Activated naive CD4-positive, alpha-beta T cell treated with anti-CD3 and anti-CD28 coated beads, Interleukin-2, amount 50 U/mL, for 24 hours (primary cell): Measurements from ENCODE around the gene GPC5.
"Not testable (repeated sequence)": the region's sequence is repeated elsewhere in the genome, so short reads cannot be mapped to it uniquely, and the experiment has no call there.

Experiments used
- H3K27ac Mint-ChIP-seq: one replicate; pipeline ENCODE4 v1.8.0; 2021; ENCODE audit warnings: mild to moderate bottlenecking, mixed read lengths
- H3K27me3 Mint-ChIP-seq: one replicate; pipeline ENCODE4 v1.8.0; 2021; ENCODE audit warnings: mixed read lengths
- H3K36me3 Mint-ChIP-seq: one replicate; pipeline ENCODE4 v1.8.0; 2021; ENCODE audit warnings: mixed read lengths
- H3K4me1 Mint-ChIP-seq: one replicate; pipeline ENCODE4 v1.8.0; 2021; ENCODE audit warnings: mixed read lengths
- H3K4me3 Mint-ChIP-seq: one replicate; pipeline ENCODE4 v1.8.0; 2021; ENCODE audit warnings: mild to moderate bottlenecking, mixed read lengths
- H3K9me3 Mint-ChIP-seq: one replicate; pipeline ENCODE4 v1.8.0; 2021; ENCODE audit warnings: mixed read lengths

The GPC5 gene

DNA sequence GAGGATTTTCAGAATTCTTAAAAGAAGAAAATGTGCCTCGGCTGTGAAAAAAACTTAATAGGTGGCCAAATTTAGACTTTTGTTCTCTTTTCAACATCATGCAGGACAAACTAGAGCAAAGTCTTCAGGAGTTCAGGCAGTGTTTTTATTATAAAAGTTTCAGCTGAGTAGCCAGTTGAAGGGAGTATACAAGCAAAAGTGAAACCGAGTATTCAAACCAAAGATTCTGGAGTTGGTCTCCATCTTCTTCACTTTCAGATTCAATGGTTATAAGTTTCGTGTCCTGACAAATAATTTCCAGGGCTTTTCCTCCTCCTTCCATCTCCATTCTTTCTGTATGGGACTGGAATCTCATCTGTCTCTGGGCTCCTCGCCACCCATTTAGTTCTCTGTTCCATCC lies 379.7 kb downstream of the GPC5 start:
- Mint-ChIP-seq H3K4me3 (no peak overlapping the region), H3K36me3 (no peaks in the 10 kb centered on the region), H3K27me3 (no peaks in the 10 kb centered on the region), H3K27ac (no peak overlapping the region), H3K4me1 (no peaks in the 10 kb centered on the region), H3K9me3 (no peaks in the 10 kb centered on the region)

DNA sequence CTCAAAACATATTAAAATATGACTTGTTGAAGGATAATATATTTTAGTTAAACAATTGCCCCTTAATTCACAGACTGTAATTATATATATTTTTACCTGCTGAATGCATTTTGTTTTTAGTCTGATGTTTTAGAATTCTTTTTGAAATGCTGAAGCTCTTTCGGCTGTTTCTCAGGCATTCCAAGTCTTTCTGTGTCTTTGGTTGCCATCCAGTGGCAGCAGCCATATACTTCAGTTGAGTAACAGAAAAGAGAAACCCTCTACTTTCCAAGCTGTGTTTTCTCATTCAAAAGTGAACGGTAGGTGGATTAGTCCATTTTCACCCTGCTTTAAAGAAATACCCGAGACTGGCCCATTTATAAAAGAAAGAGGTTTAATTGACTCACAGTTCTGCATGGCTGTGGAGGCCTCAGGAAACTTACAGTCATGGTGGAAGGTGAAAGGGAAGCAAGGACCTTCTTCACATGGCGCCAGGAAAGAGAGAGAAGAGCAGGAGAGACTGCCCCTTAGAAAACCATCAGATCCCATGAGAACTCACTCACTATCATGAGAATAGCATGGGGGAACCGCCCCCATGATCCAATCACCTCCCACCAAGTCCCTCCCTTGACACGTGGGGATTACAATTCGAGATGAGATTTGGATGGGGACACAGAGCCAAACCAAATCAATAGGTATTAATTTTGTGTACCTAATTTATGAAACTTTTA lies 383.7 kb downstream of the GPC5 start:
- not testable (repeated sequence) for H3K27me3 Mint-ChIP-seq, H3K4me1 Mint-ChIP-seq, H3K36me3 Mint-ChIP-seq, H3K27ac Mint-ChIP-seq, H3K4me3 Mint-ChIP-seq, H3K9me3 Mint-ChIP-seq

DNA sequence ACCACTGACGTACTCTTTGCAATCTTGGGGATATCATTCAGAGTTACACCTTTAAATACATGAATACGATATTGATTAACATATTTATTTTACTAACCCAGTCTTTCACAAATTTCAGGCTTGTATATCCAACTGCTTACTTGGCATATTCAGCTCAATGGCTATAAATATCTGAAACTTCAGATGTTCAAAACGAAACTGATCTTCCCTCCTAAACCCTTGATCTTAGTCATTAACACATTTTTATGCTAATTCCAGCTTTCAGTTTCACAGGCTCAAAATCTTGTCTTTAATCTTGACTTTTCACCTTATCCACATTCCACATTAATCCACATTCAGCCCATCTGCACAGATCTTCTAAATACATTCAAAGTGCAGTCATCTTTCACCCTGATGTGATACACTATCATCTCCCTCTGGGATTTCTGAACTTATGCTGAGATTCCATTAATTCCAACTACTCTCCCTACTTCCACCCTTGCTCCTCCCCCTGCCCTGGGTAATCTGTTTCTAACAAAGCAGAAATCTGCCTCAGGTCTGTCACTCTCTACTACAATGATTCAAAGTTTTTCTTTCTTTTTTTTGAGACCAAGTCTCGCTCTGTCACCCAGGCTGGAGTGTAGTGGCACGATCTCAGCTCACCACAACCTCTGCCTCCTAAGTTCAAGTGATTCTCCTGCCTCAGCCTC lies 387.2 kb downstream of the GPC5 start:
- Mint-ChIP-seq H3K9me3 (no peaks in the 10 kb centered on the region), H3K4me3 (no peak overlapping the region), H3K4me1 (no peaks in the 10 kb centered on the region), H3K27ac (no peak overlapping the region), H3K36me3 (no peaks in the 10 kb centered on the region), H3K27me3 (no peaks in the 10 kb centered on the region)

- no peak overlapping the region for H3K27ac Mint-ChIP-seq
- H3K36me3 Mint-ChIP-seq = no peaks in the 10 kb centered on the region
- H3K4me3 Mint-ChIP-seq = no peak overlapping the region
- H3K4me1 Mint-ChIP-seq = no peaks in the 10 kb centered on the region
- no peaks in the 10 kb centered on the region for H3K9me3 Mint-ChIP-seq
- H3K27me3 Mint-ChIP-seq = no peaks in the 10 kb centered on the region
Observed at GRCh38 chr13:91792054-91792453, 393.6 kb downstream of the GPC5 start.

GRCh38 chr13:91797567-91797966 lies 399.1 kb downstream of the GPC5 start:
- Mint-ChIP-seq H3K4me1 (no peaks in the 10 kb centered on the region), H3K9me3 (no peaks in the 10 kb centered on the region), H3K27me3 (no peaks in the 10 kb centered on the region), H3K27ac (no peak overlapping the region), H3K36me3 (no peaks in the 10 kb centered on the region), H3K4me3 (no peak overlapping the region)

GRCh38 chr13:91798338-91798737 lies 399.9 kb downstream of the GPC5 start:
- H3K9me3 Mint-ChIP-seq, H3K27ac Mint-ChIP-seq, H3K36me3 Mint-ChIP-seq, H3K27me3 Mint-ChIP-seq, H3K4me1 Mint-ChIP-seq, H3K4me3 Mint-ChIP-seq: not testable (repeated sequence)

- not testable (repeated sequence) for H3K4me3 Mint-ChIP-seq, H3K4me1 Mint-ChIP-seq, H3K27me3 Mint-ChIP-seq, H3K36me3 Mint-ChIP-seq, H3K9me3 Mint-ChIP-seq, H3K27ac Mint-ChIP-seq
Observed at GRCh38 chr13:91801772-91802171, 403.4 kb downstream of the GPC5 start.

DNA sequence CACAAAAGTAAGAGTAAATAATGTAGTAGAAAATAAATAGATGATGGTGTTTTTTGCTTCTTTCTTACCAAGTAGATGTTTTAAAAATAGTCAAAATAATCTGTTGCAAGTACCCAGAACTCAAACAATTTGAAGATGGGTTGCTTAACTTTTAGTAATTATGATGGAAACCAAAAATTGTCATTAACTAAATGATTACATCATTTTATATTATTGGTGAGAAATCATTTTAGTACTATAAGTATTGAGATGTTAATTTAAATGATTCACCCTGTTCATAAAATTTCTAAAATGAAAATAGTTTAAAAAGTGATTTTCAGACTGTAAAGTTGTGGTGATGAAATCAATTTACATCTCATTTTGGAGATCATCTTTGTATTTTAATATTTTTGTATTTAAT lies 404.5 kb downstream of the GPC5 start:
- no peak overlapping the region for H3K27ac Mint-ChIP-seq
- no peaks in the 10 kb centered on the region for H3K27me3 Mint-ChIP-seq
- no peak overlapping the region for H3K4me3 Mint-ChIP-seq
- no peaks in the 10 kb centered on the region for H3K9me3 Mint-ChIP-seq
- H3K36me3 Mint-ChIP-seq = no peaks in the 10 kb centered on the region
- H3K4me1 Mint-ChIP-seq = no peaks in the 10 kb centered on the region

DNA sequence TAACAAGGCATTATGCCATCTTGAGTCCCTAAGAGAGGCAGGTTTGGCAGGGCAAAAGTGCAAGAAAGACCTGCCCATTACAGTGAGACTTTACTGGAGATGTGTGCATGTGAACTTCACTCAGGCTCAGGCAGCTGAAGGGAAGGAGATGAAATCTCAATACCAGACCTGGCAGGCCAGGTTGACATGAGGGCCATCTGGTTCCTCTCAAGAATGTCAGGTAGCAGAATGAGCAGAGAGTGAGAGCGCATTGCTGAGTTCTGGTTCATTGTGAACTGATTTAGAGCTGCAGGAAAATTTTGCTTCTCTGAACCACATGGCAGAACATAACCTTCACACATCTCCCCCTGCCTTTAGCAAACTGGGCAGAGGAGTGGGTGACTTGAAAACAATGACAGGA lies 406.3 kb downstream of the GPC5 start:
- H3K4me3 Mint-ChIP-seq = no peak overlapping the region
- H3K36me3 Mint-ChIP-seq = no peaks in the 10 kb centered on the region
- H3K4me1 Mint-ChIP-seq = no peaks in the 10 kb centered on the region
- H3K9me3 Mint-ChIP-seq = no peaks in the 10 kb centered on the region
- no peak overlapping the region for H3K27ac Mint-ChIP-seq
- no peaks in the 10 kb centered on the region for H3K27me3 Mint-ChIP-seq

GRCh38 chr13:91805605-91806004 lies 407.2 kb downstream of the GPC5 start:
- Mint-ChIP-seq H3K36me3 (no peaks in the 10 kb centered on the region), H3K4me3 (no peak overlapping the region), H3K27me3 (no peaks in the 10 kb centered on the region), H3K4me1 (no peaks in the 10 kb centered on the region), H3K27ac (no peak overlapping the region), H3K9me3 (no peaks in the 10 kb centered on the region)

DNA sequence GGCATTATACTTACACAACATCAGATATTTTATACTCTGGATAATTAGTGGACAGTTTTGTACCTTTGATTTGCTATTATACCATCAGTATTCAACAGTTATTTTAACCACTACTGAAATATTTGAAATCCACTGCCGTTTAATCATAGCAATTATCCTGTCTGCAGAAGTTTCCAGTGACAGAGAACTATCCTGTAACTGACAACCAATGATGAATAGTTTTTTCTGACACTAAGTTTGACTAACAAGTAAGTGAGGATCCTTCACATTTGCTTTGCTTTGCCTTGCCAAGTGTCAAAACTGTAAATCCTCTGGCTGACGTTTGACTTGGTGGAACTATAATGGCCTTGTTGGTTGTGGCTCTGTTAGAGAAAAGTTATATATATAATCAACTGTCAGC lies 410.7 kb downstream of the GPC5 start:
- no peak overlapping the region for H3K4me3 Mint-ChIP-seq
- no peaks in the 10 kb centered on the region for H3K36me3 Mint-ChIP-seq
- no peaks in the 10 kb centered on the region for H3K4me1 Mint-ChIP-seq
- no peaks in the 10 kb centered on the region for H3K9me3 Mint-ChIP-seq
- H3K27me3 Mint-ChIP-seq = no peaks in the 10 kb centered on the region
- no peak overlapping the region for H3K27ac Mint-ChIP-seq

DNA sequence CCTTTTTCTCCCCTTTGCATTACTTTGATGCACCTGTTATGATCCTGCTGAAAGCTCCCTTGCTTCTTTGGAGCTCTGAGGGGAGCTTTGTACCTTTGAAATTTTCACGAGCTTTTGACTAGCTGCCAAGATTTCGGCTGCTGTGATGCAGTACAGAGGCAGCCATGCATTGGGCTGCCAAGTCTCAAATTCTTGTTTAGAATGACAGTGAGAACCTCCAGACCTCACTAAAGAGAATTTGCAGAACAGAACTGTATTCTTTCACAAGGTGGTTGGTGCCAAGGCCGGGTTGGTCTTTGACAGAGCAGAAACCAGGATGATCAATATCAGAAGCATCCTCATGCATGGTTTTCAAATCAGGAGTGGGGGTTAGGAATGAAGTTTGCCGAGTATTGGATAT lies 414.8 kb downstream of the GPC5 start:
- Mint-ChIP-seq H3K9me3 (no peaks in the 10 kb centered on the region), H3K36me3 (no peaks in the 10 kb centered on the region), H3K4me1 (no peaks in the 10 kb centered on the region), H3K4me3 (no peak overlapping the region), H3K27ac (no peak overlapping the region), H3K27me3 (no peaks in the 10 kb centered on the region)

DNA sequence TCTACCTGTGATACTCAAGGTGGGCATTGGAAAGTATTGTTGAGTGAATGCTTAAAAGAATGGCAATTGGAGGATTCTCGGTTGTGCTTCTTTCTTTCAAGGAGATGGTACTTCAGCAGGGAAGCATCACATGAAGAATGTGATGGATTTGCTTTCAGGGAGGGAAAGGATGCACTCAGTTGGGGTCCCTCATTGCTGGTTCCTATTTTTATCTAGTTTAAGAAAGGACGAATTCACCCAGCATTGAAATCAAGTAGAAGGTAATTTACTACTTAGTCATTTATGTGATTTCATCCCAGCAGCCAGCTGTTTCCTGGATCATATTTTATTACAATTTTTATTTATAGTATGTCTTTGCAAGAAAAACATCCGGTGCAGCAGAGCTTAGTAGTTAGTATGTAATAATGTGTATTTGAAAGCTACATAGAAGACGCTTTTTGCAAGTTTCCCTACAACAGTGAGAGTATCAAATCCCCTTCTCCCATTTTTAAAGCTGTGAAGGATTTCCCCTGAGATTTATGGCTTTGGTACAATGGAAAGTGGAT lies 417.9 kb downstream of the GPC5 start:
- H3K4me3 Mint-ChIP-seq = no peak overlapping the region
- H3K27ac Mint-ChIP-seq = no peak overlapping the region
- H3K4me1 Mint-ChIP-seq = no peaks in the 10 kb centered on the region
- H3K27me3 Mint-ChIP-seq = no peaks in the 10 kb centered on the region
- no peaks in the 10 kb centered on the region for H3K9me3 Mint-ChIP-seq
- no peaks in the 10 kb centered on the region for H3K36me3 Mint-ChIP-seq

GRCh38 chr13:91817250-91817649 lies 418.8 kb downstream of the GPC5 start:
- no peaks in the 10 kb centered on the region for H3K36me3 Mint-ChIP-seq
- no peaks in the 10 kb centered on the region for H3K4me1 Mint-ChIP-seq
- H3K27me3 Mint-ChIP-seq = no peaks in the 10 kb centered on the region
- no peak overlapping the region for H3K4me3 Mint-ChIP-seq
- H3K9me3 Mint-ChIP-seq = no peaks in the 10 kb centered on the region
- H3K27ac Mint-ChIP-seq = no peak overlapping the region

- Mint-ChIP-seq H3K27me3 (no peaks in the 10 kb centered on the region), H3K9me3 (peaks cover 3% of the 10 kb centered on the region), H3K4me1 (no peaks in the 10 kb centered on the region), H3K4me3 (no peak overlapping the region), H3K36me3 (no peaks in the 10 kb centered on the region), H3K27ac (no peak overlapping the region)
Observed at GRCh38 chr13:91824416-91824815, 426.0 kb downstream of the GPC5 start.

GRCh38 chr13:91825516-91825915 lies 427.1 kb downstream of the GPC5 start:
- Mint-ChIP-seq H3K36me3 (no peaks in the 10 kb centered on the region), H3K27me3 (no peaks in the 10 kb centered on the region), H3K4me3 (no peak overlapping the region), H3K27ac (no peak overlapping the region), H3K9me3 (peaks cover 6% of the 10 kb centered on the region), H3K4me1 (no peaks in the 10 kb centered on the region)

DNA sequence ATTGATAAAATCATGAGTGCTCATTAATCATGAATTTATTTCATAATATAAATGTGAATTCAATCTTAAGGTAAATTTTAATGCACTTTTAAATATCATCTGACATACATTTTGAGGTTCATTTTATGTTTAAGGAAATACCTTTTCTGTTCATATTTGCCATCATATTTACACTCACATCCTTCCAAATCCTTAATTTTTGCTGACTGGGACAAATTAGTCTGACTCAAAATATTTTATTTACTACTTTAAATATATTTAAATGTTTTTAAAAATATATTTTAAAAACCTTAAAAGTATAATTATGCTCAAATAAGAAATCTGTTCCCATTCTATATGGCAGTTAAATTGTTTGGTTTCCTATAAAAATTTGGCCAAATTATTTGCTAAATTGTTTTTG lies 438.1 kb downstream of the GPC5 start:
- Mint-ChIP-seq H3K9me3 (peaks cover 7% of the 10 kb centered on the region), H3K36me3 (no peaks in the 10 kb centered on the region), H3K27me3 (no peaks in the 10 kb centered on the region), H3K4me3 (no peak overlapping the region), H3K27ac (no peak overlapping the region), H3K4me1 (no peaks in the 10 kb centered on the region)
